Mucosa of descending colon (tissue), 3 donors: Measurements from ENCODE around the gene ROBO1. TPM values are rescaled to one million over a fixed set of nuclear protein-coding genes. Genes with fewer than 3 reads are reported as not detected.

Experiments
- ATAC-seq: fragments of 200-7000 bp; cut with Tn5 transposase; one replicate; pipeline ENCODE4 v1.9.1; 2020; ENCODE audit warnings: mild to moderate bottlenecking, moderate library complexity
- DNase-seq, 3 donors: peaks; one replicate each; pipeline ENCODE4 v3.0.0-alpha.2; 2020
- H3K36me3 ChIP-seq: fragments of 200-600 bp; one replicate; pipeline ENCODE4 v1.8.0; 2021; ENCODE audit warnings: low read depth, mild to moderate bottlenecking
- H3K4me1 ChIP-seq: fragments of 200-600 bp; one replicate; pipeline ENCODE4 v1.8.0; 2021; ENCODE audit warnings: low read depth, mild to moderate bottlenecking
- H3K4me3 ChIP-seq: fragments of 200-600 bp; one replicate; pipeline ENCODE4 v1.8.0; 2021; ENCODE audit warnings: mild to moderate bottlenecking
- H3K9me3 ChIP-seq: fragments of 200-600 bp; one replicate; pipeline ENCODE4 v1.8.0; 2021; ENCODE audit warnings: mild to moderate bottlenecking
- CTCF ChIP-seq: fragments of 200-600 bp; IDR thresholded peaks from one replicate; pipeline ENCODE4 v1.8.0; 2022; ENCODE audit warnings: antibody characterized with exemption, mild to moderate bottlenecking
- intact Hi-C, 2 donors: fragments of 100-400 bp; cut with DNase I in 1 of 2; cut with micrococcal nuclease in 1 of 2; formaldehyde crosslinking; loops; one replicate each; pipeline versions ENCODE4 v1.11.0 to v1.11.1; 2022; cut with DNase I, micrococcal nuclease
- total RNA-seq, 3 donors: library from RNA; stranded (reverse); fragmentation: NEBNext Ultra II Directional in 2 of 3; extraction: Animal tissue kit (Norgen Biotek cat#: 25700) in 2 of 3; gene quantifications; one replicate each; pipeline versions ENCODE4 v1.2.1 to v1.2.4, GENCODE V29; 2021 to 2023
- donor health status: DM: no; HTN: no; CAD: no; lungs with moderate emphysema.
- donor health status: DM: no; HTN: no; CAD: no.
- donor health status: DM: no; HTN: yes; CAD: no.

Gene ROBO1
- total RNA-seq, 3 donors from 2014 or later = 4.3 to 22.7 (median 10.1) TPM

GRCh38 chr3:79414806-79415205 lies 353.0 kb downstream of the ROBO1 start:
- TF ChIP-seq CTCF = no peak
- DNase-seq (peak in 1 of 3 donors; percentile 14), ATAC-seq (no peak)
- Histone ChIP-seq H3K36me3 (no peaks in the 10 kb centered on the region), H3K9me3 (no peaks in the 10 kb centered on the region), H3K4me3 (no peak overlapping the region), H3K4me1 (no peaks in the 10 kb centered on the region)
- intact Hi-C loops = no loop called here

GRCh38 chr3:79414035-79414434 lies 353.8 kb downstream of the ROBO1 start:
- ATAC-seq (no peak), DNase-seq (no peak)
- Histone ChIP-seq H3K36me3 (no peaks in the 10 kb centered on the region), H3K4me3 (no peak overlapping the region), H3K9me3 (no peaks in the 10 kb centered on the region), H3K4me1 (no peaks in the 10 kb centered on the region)
- TF ChIP-seq CTCF = no peak
- intact Hi-C loops = no loop called here

GRCh38 chr3:79412537-79412936 lies 355.3 kb downstream of the ROBO1 start:
- no peaks in the 10 kb centered on the region for H3K36me3 ChIP-seq
- intact Hi-C loops = no loop called here
- no peak for DNase-seq
- no peak for ATAC-seq
- no peak for TF ChIP-seq CTCF
- no peaks in the 10 kb centered on the region for H3K4me1 ChIP-seq
- no peaks in the 10 kb centered on the region for H3K9me3 ChIP-seq
- H3K4me3 ChIP-seq = no peak overlapping the region

- TF ChIP-seq CTCF = no peak
- Histone ChIP-seq H3K9me3 (no peaks in the 10 kb centered on the region), H3K36me3 (no peaks in the 10 kb centered on the region), H3K4me1 (no peaks in the 10 kb centered on the region), H3K4me3 (no peak overlapping the region)
- ATAC-seq (no peak), DNase-seq (no peak)
- intact Hi-C loops = no loop called here
Observed at GRCh38 chr3:79410617-79411016, 357.2 kb downstream of the ROBO1 start.

- H3K4me1 ChIP-seq = no peaks in the 10 kb centered on the region
- ATAC-seq = no peak
- no peak for DNase-seq
- intact Hi-C loops = no loop called here
- no peak overlapping the region for H3K4me3 ChIP-seq
- H3K9me3 ChIP-seq = no peaks in the 10 kb centered on the region
- H3K36me3 ChIP-seq = no peaks in the 10 kb centered on the region
- no peak for TF ChIP-seq CTCF
Observed at GRCh38 chr3:79410136-79410535, 357.7 kb downstream of the ROBO1 start.

GRCh38 chr3:79406175-79406574 lies 361.6 kb downstream of the ROBO1 start:
- H3K36me3 ChIP-seq = no peaks in the 10 kb centered on the region
- no peak overlapping the region for H3K4me3 ChIP-seq
- H3K9me3 ChIP-seq = no peaks in the 10 kb centered on the region
- no peak for DNase-seq
- TF ChIP-seq CTCF = no peak
- no peak for ATAC-seq
- H3K4me1 ChIP-seq = no peaks in the 10 kb centered on the region
- intact Hi-C loops = no loop called here
